H1 (cell line): ENCODE data around the gene ZNF100. TPM values are rescaled to one million over a fixed set of nuclear protein-coding genes. Genes with fewer than 3 reads are reported as not detected.
"Not testable (repeated sequence)": the region's sequence is repeated elsewhere in the genome, so short reads cannot be mapped to it uniquely, and the experiment has no call there.

Experiments
- CTCF ChIA-PET: fragments of 300-600 bp; sonication (Branson Sonifier 250); formaldehyde crosslinking; loops from one replicate; lab custom pipeline; 2021; ENCODE audit not compliant: partially characterized antibody; lab: Charles Lee
- POLR2A ChIA-PET: fragments of 300-600 bp; sonication (Branson Sonifier 250); formaldehyde crosslinking; loops from one replicate; lab custom pipeline; 2021; ENCODE audit warnings: inconsistent platforms; ENCODE audit not compliant: partially characterized antibody; lab: Charles Lee
- DNase-seq, 2 experiments: peaks; one replicate each; pipeline versions ENCODE4 v3.0.0 to v3.0.0-alpha.2; 2010 to 2022; ENCODE audit warnings: low spot score in 2 of 2, low read depth in 1 of 2, mixed read lengths in 1 of 2
- FAIRE-seq: peaks from 2 replicates; lab custom pipeline; 2011; peaks lifted over from hg19 to GRCh38; lab: Jason Lieb, UNC
- H2AFZ ChIP-seq: 2 replicates; pipeline ENCODE4 v1.8.1; 2012; ENCODE audit warnings: low read length, inconsistent platforms
- H2AK5ac ChIP-seq: 2 replicates; pipeline ENCODE4 v1.6.1; 2013; ENCODE audit warnings: low read depth, low read length
- H2BK120ac ChIP-seq: replicated peaks from 2 replicates; pipeline ENCODE3; 2013; ENCODE audit warnings: low read depth, low read length, inconsistent platforms
- H2BK12ac ChIP-seq: 2 replicates; pipeline ENCODE4 v1.6.1; 2013; ENCODE audit warnings: low read depth, low read length
- H2BK15ac ChIP-seq: 2 replicates; pipeline ENCODE4 v1.6.1; 2013; ENCODE audit warnings: low read length
- H2BK20ac ChIP-seq: 2 replicates; pipeline ENCODE4 v1.6.1; 2013; ENCODE audit warnings: low read length
- H2BK5ac ChIP-seq: 2 replicates; pipeline ENCODE4 v1.6.1; 2013; ENCODE audit warnings: low read depth, low read length
- H3K14ac ChIP-seq: 2 replicates; pipeline ENCODE4 v1.6.1; 2013; ENCODE audit warnings: inconsistent platforms; ENCODE audit not compliant: insufficient read length
- H3K18ac ChIP-seq: 2 replicates; pipeline ENCODE4 v1.6.1; 2013; ENCODE audit warnings: low read length; ENCODE audit errors: extremely low read depth
- H3K23ac ChIP-seq: 2 replicates; pipeline ENCODE4 v1.6.1; 2013; ENCODE audit warnings: inconsistent platforms; ENCODE audit not compliant: insufficient read length
- H3K23me2 ChIP-seq: 2 replicates; pipeline ENCODE4 v1.6.1; 2013; ENCODE audit warnings: low read depth, low read length
- H3K27ac ChIP-seq: 2 replicates; pipeline ENCODE4 v1.6.1; 2011; ENCODE audit warnings: low read depth, low read length, inconsistent platforms
- H3K27me3 ChIP-seq, 4 experiments: replicated peaks in 1 of 4; 1 replicate in 1 of 4; 2 replicates in 3 of 4; pipeline versions ENCODE4 v1.6.1 to v1.8.1; 2011 to 2013; ENCODE audit warnings: low read length in 3 of 4, mild to moderate bottlenecking in 3 of 4, inconsistent platforms in 2 of 4, mixed read lengths in 2 of 4, moderate library complexity in 1 of 4; ENCODE audit not compliant: control insufficient read depth in 3 of 4, insufficient read depth in 3 of 4; ENCODE audit errors: extremely low read depth in 1 of 4
- H3K36me3 ChIP-seq, 4 experiments: 2 replicates each; pipeline versions ENCODE4 v1.6.1 to v1.8.1; 2011 to 2013; ENCODE audit warnings: mild to moderate bottlenecking in 4 of 4, low read length in 3 of 4, moderate library complexity in 2 of 4, control low read depth in 1 of 4, inconsistent platforms in 1 of 4; ENCODE audit not compliant: insufficient read depth in 4 of 4, control insufficient read depth in 2 of 4
- H3K4ac ChIP-seq: replicated peaks from 2 replicates; pipeline ENCODE3; 2013; ENCODE audit warnings: low read length, low read depth, mixed read lengths, inconsistent platforms; ENCODE audit not compliant: insufficient read length
- H3K4me1 ChIP-seq, 4 experiments: replicated peaks in 1 of 4; 1 replicate in 1 of 4; 2 replicates in 3 of 4; pipeline versions ENCODE4 v1.6.1 to v1.8.1; 2011 to 2013; ENCODE audit warnings: low read length in 3 of 4, inconsistent platforms in 2 of 4, mixed read lengths in 1 of 4; ENCODE audit not compliant: insufficient read depth in 4 of 4, control insufficient read depth in 3 of 4
- H3K4me2 ChIP-seq, 2 experiments: 2 replicates each; pipeline versions ENCODE4 v1.6.1 to v1.8.1; 2011 to 2013; ENCODE audit warnings: low read depth in 2 of 2, low read length in 2 of 2, control low read depth in 1 of 2, inconsistent platforms in 1 of 2, mild to moderate bottlenecking in 1 of 2; ENCODE audit not compliant: insufficient read depth in 1 of 2
- H3K4me3 ChIP-seq, 4 experiments: fragments of 200-600, 300-600 bp in 1 of 4; sonication (generic), shearing (Covaris generic), sonication (Bioruptor Twin) in 1 of 4; 2 replicates each; pipeline versions ENCODE4 v1.5.1 to v1.8.1; 2011 to 2016; ENCODE audit warnings: low read length in 4 of 4, low read depth in 3 of 4, control low read depth in 2 of 4, inconsistent platforms in 2 of 4, mild to moderate bottlenecking in 2 of 4, mixed read lengths in 1 of 4, moderate library complexity in 1 of 4; ENCODE audit not compliant: insufficient read depth in 2 of 4; ENCODE audit errors: extremely low read depth in 1 of 4
- H3K56ac ChIP-seq: replicated peaks from 2 replicates; pipeline ENCODE3; 2013; ENCODE audit warnings: low read depth, mild to moderate bottlenecking, mixed read lengths, low read length, inconsistent platforms; ENCODE audit not compliant: insufficient read length
- H3K79me1 ChIP-seq: 2 replicates; pipeline ENCODE4 v1.6.1; 2013; ENCODE audit warnings: low read depth, low read length, control low read depth
- H3K79me2 ChIP-seq, 2 experiments: 2 replicates each; pipeline versions ENCODE4 v1.6.1 to v1.8.1; 2012 to 2013; ENCODE audit warnings: low read length in 2 of 2, mild to moderate bottlenecking in 2 of 2, inconsistent platforms in 1 of 2; ENCODE audit not compliant: insufficient read depth in 2 of 2, control insufficient read depth in 1 of 2
- H3K9ac ChIP-seq, 4 experiments: replicated peaks in 1 of 4; 1 replicate in 1 of 4; 2 replicates in 3 of 4; pipeline versions ENCODE4 v1.6.1 to v1.8.1; 2011 to 2013; ENCODE audit warnings: low read depth in 3 of 4, low read length in 3 of 4, control low read depth in 2 of 4, mild to moderate bottlenecking in 2 of 4, moderate library complexity in 2 of 4, inconsistent platforms in 1 of 4; ENCODE audit errors: extremely low read depth in 1 of 4
- H3K9me3 ChIP-seq, 2 experiments: 2 replicates each; pipeline versions ENCODE4 v1.6.1 to v1.8.1; 2012 to 2013; ENCODE audit warnings: mild to moderate bottlenecking in 2 of 2, moderate library complexity in 2 of 2, control low read depth in 1 of 2, inconsistent platforms in 1 of 2, low read depth in 1 of 2, low read length in 1 of 2, mixed read lengths in 1 of 2; ENCODE audit not compliant: insufficient read depth in 2 of 2
- H4K20me1 ChIP-seq, 2 experiments: replicated peaks in 1 of 2; 2 replicates each; pipeline versions ENCODE3 to v1.8.1; 2011 to 2013; ENCODE audit warnings: inconsistent platforms in 2 of 2, low read length in 2 of 2, mild to moderate bottlenecking in 1 of 2; ENCODE audit not compliant: insufficient read depth in 2 of 2, control insufficient read depth in 1 of 2
- H4K5ac ChIP-seq: 2 replicates; pipeline ENCODE4 v1.6.1; 2013; ENCODE audit warnings: low read length, low read depth, mixed read lengths, inconsistent platforms; ENCODE audit not compliant: insufficient read length
- H4K8ac ChIP-seq: 2 replicates; pipeline ENCODE4 v1.8.0; 2013; ENCODE audit warnings: mild to moderate bottlenecking, moderate library complexity, low read length, inconsistent platforms; ENCODE audit not compliant: insufficient read depth; ENCODE audit errors: extremely low read depth
- H4K91ac ChIP-seq: replicated peaks from 2 replicates; pipeline ENCODE3; 2013; ENCODE audit warnings: low read length, mixed read lengths, inconsistent platforms; ENCODE audit not compliant: insufficient read length
- WGBS, 2 experiments: shearing (Covaris generic) in 1 of 2; methylation state at CpG; one replicate each; pipeline versions ENCODE4 v1.1.6 to v1.1.7; 2013 to 2015; ENCODE audit warnings: low lambda C conversion rate in 2 of 2, mixed read lengths in 2 of 2, inconsistent platforms in 1 of 2, low coverage in 1 of 2, missing lambda C conversion rate in 1 of 2; ENCODE audit not compliant: insufficient replicate concordance in 2 of 2, insufficient coverage in 1 of 2, insufficient read length in 1 of 2; ENCODE audit errors: extremely low coverage in 1 of 2, missing lambda C conversion rate in 1 of 2; 5-methylcytosine and 5-hydroxymethylcytosine counted together
- polyA plus RNA-seq, 7 experiments: library from polyadenylated mRNA; depleted of rRNA in 3 of 7; stranded (reverse) in 5 of 7; unstranded in 2 of 7; fragments of >200 nt in 5 of 7; fragments of 200-250 nt in 2 of 7; gene quantifications; 1 replicate in 5 of 7; 2 replicates in 1 of 7; 4 replicates in 1 of 7; pipeline versions ENCODE4 v1.2.1 to v1.2.3, GENCODE V29; 2011 to 2013; ENCODE audit warnings: missing spikeins in 2 of 7, mixed read lengths in 2 of 7
- total RNA-seq: library from RNA; stranded (reverse); fragmentation: NEBNext Ultra II Directional; extraction: Animal tissue kit (Norgen Biotek cat#: 25700); gene quantifications from 2 replicates; pipeline ENCODE4 v1.2.1, GENCODE V29; 2021

The ZNF100 gene
- total and polyA plus RNA-seq, 2 of the 8 experiments (the other 6 are each of a cell fraction or from before 2014, with no cell fraction given), result 4.9 to 30.8 TPM

DNA sequence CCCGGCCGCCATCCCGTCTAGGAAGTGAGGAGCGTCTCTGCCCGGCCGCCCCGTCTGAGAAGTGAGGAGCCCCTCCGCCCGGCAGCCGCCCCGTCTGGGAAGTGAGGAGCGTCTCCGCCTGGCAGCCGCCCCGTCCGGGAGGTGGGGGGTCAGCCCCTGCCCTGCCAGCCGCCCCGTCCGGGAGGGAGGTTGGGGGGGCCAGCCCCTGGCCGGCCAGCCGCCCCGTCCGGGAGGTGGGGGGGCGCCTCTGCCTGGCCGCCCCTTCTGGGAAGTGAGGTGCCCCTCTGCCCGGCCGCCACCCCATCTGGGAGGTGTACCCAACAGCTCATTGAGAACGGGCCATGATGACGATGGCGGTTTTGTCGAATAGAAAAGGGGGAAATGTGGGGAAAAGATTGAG lies 59.5 kb downstream of the ZNF100 start:
- H2AFZ ChIP-seq, H3K4ac ChIP-seq, H2BK15ac ChIP-seq, H3K79me2 ChIP-seq, H3K79me1 ChIP-seq, H3K23me2 ChIP-seq, H3K23ac ChIP-seq, H4K91ac ChIP-seq, H2BK120ac ChIP-seq, H2BK12ac ChIP-seq, H2BK20ac ChIP-seq, H3K18ac ChIP-seq, DNase-seq, H3K9ac ChIP-seq, H3K27ac ChIP-seq, H4K20me1 ChIP-seq, H3K27me3 ChIP-seq, H3K4me3 ChIP-seq, POLR2A ChIA-PET, FAIRE-seq, H4K5ac ChIP-seq, H3K4me2 ChIP-seq, H2AK5ac ChIP-seq, H3K14ac ChIP-seq, H4K8ac ChIP-seq, H3K56ac ChIP-seq, CTCF ChIA-PET, H3K36me3 ChIP-seq, H2BK5ac ChIP-seq: not testable (repeated sequence)
- H3K9me3 ChIP-seq, result peaks cover 19 to 21% of the 10 kb centered on the region in 2 experiments; a peak in 3 of 4 replicates
- 96% methylated on average over 14 of the region's 31 CpGs; no CpG with 5 or more reads in 1 of the 2 experiments for WGBS, 2 experiments
- peaks cover 2 to 16% (median 7%) of the 10 kb centered on the region in 4 experiments for H3K4me1 ChIP-seq
